Measurements from ENCODE around the gene CSH2.

The CSH2 gene

GRCh38 chr17:63836811-63837210 lies 36.7 kb downstream of the CSH2 start:
- no peak for TF ChIP-seq CTCF (IDR thresholded peaks at IDR 0.05; ENCODE audit: extremely low read depth, insufficient read depth, missing control alignments)
- in situ Hi-C loops (cut with MboI; ENCODE audit: low pct_unique_long_range_greater_than_20kb, low sequenced_read_pairs, unreplicated experiment), result loop anchor here (25.0 kb wide), 1 partner anchor 400 kb away; the partner anchor contains the start of gene CYB561
- DNase-seq (ENCODE audit: low spot score), result no peak

GRCh38 chr17:63835167-63835720 lies 38.2 kb downstream of the CSH2 start:
- in situ Hi-C loops (cut with MboI; ENCODE audit: low pct_unique_long_range_greater_than_20kb, low sequenced_read_pairs, unreplicated experiment), result loop anchor here (25.0 kb wide), 1 partner anchor 398 kb away; the partner anchor contains the start of gene CYB561
- no peak for DNase-seq (ENCODE audit: low spot score)

GRCh38 chr17:63834431-63835166 lies 38.9 kb downstream of the CSH2 start:
- TF ChIP-seq CTCF (IDR thresholded peaks at IDR 0.05; ENCODE audit: extremely low read depth, insufficient read depth, missing control alignments), result peak; percentile 59
- in situ Hi-C loops (cut with MboI; ENCODE audit: low pct_unique_long_range_greater_than_20kb, low sequenced_read_pairs, unreplicated experiment), result loop anchor here (25.0 kb wide), 1 partner anchor 397 kb away; the partner anchor contains the start of gene CYB561
- peak; percentile 45 for DNase-seq (ENCODE audit: low spot score)

More at GRCh38 chr17:63835167-63835720, 38.2 kb downstream of the CSH2 start:
- no peak for TF ChIP-seq CTCF (IDR thresholded peaks at IDR 0.05; ENCODE audit: extremely low read depth, insufficient read depth, missing control alignments)

GRCh38 chr17:63833741-63834373 lies 39.6 kb downstream of the CSH2 start:
- in situ Hi-C loops (cut with MboI; ENCODE audit: low pct_unique_long_range_greater_than_20kb, low sequenced_read_pairs, unreplicated experiment), result loop anchor here (25.0 kb wide), 1 partner anchor 397 kb away; the partner anchor contains the start of gene CYB561
- no peak for TF ChIP-seq CTCF (IDR thresholded peaks at IDR 0.05; ENCODE audit: extremely low read depth, insufficient read depth, missing control alignments)
- DNase-seq (ENCODE audit: low spot score), result no peak

- no peak for TF ChIP-seq CTCF (IDR thresholded peaks at IDR 0.05; ENCODE audit: extremely low read depth, insufficient read depth, missing control alignments)
- in situ Hi-C loops (cut with MboI; ENCODE audit: low pct_unique_long_range_greater_than_20kb, low sequenced_read_pairs, unreplicated experiment), result loop anchor here (25.0 kb wide), 1 partner anchor 396 kb away; the partner anchor contains the start of gene CYB561
- no peak for DNase-seq (ENCODE audit: low spot score)
These were observed 40.3 kb downstream of the CSH2 start for GRCh38 chr17:63833026-63833740.

GRCh38 chr17:63832455-63832854 lies 41.0 kb downstream of the CSH2 start:
- DNase-seq (ENCODE audit: low spot score), result no peak
- in situ Hi-C loops (cut with MboI; ENCODE audit: low pct_unique_long_range_greater_than_20kb, low sequenced_read_pairs, unreplicated experiment), result loop anchor here (25.0 kb wide), 1 partner anchor 395 kb away; the partner anchor contains the start of gene CYB561
- no peak for TF ChIP-seq CTCF (IDR thresholded peaks at IDR 0.05; ENCODE audit: extremely low read depth, insufficient read depth, missing control alignments)
